ENCODE measurements around the gene FAM107B. TPM values are rescaled to one million over a fixed set of nuclear protein-coding genes. Genes with fewer than 3 reads are reported as not detected.

The FAM107B gene
- total and polyA plus RNA-seq, 4 donors = 24.9 to 58.1 (median 30.9) TPM

- Histone ChIP-seq H3K27ac (ENCODE audit: low read depth in 1 of 2, low read length in 2 of 2) (peak overlapping the region; percentile 89 to 99), H3K4me3 (ENCODE audit: low read depth in 1 of 3, low read length in 3 of 3) (peak overlapping the region in 1 of 3 donors; percentile 10), H3K9ac (ENCODE audit: low read depth in 1 of 2, low read length in 2 of 2) (peak overlapping the region; percentile 75 to 78), H3K27me3 (ENCODE audit: control insufficient read depth in 4 of 4, insufficient read depth in 4 of 4, low read length in 3 of 4) (no peaks in the 10 kb centered on the region), H3K9me3 (ENCODE audit: control insufficient read depth in 4 of 4, low read length in 3 of 4) (no peaks in the 10 kb centered on the region), H3K36me3 (ENCODE audit: control insufficient read depth in 4 of 4, insufficient read depth in 3 of 4, low read depth in 1 of 4, low read length in 3 of 4) (no peaks in the 10 kb centered on the region), H3K4me1 (ENCODE audit: control insufficient read depth in 4 of 4, insufficient read depth in 4 of 4, low read length in 3 of 4) (peaks cover 4 to 45% (median 18%) of the 10 kb centered on the region in 4 donors)
- DNase-seq (ENCODE audit: low spot score) = no peak
- TF ChIP-seq FOXA2 (IDR thresholded peaks at IDR 0.05) (no peak), CTCF (IDR thresholded peaks at IDR 0.05; ENCODE audit: low read depth, low read length, missing input control) (no peak), NR2F2 (IDR thresholded peaks at IDR 0.05) (peak; percentile 59), HNF4A (conservative IDR thresholded peaks at IDR 0.05) (peak in 1 of 2 donors; percentile 11), MAX (IDR thresholded peaks at IDR 0.05) (peak; percentile 14), HNF4G (IDR thresholded peaks at IDR 0.05) (no peak), ZBTB33 (IDR thresholded peaks at IDR 0.05) (no peak), FOXA1 (IDR thresholded peaks at IDR 0.05) (no peak), GABPA (IDR thresholded peaks at IDR 0.05 in 1 of 2, conservative IDR thresholded peaks at IDR 0.05 in 1 of 2) (no peak), JUND (IDR thresholded peaks at IDR 0.05) (peak in 1 of 2 donors; percentile 43), ATF3 (IDR thresholded peaks at IDR 0.05) (no peak), YY1 (IDR thresholded peaks at IDR 0.05) (peak; percentile 67), EGR1 (IDR thresholded peaks at IDR 0.05; ENCODE audit: low read depth in 2 of 2) (peak in 1 of 2 donors; percentile 52), SP1 (IDR thresholded peaks at IDR 0.05) (peak; percentile 41), TAF1 (conservative IDR thresholded peaks at IDR 0.05) (no peak), REST (IDR thresholded peaks at IDR 0.05) (peak; percentile 14), RAD21 (IDR thresholded peaks at IDR 0.05) (peak; percentile 8 to 46), RXRA (IDR thresholded peaks at IDR 0.05) (peak; percentile 21 to 22)
- 42% methylated on average over 18 of the region's 18 CpGs for WGBS
Measured at GRCh38 chr10:14578060-14578952, 196.4 kb downstream of the FAM107B start.
